Activated CD8-positive, alpha-beta memory T cell treated with anti-CD3 and anti-CD28 coated beads for 4 hours (primary cell): ENCODE results near the gene DHX34.
"Not testable (repeated sequence)": the region's sequence is repeated elsewhere in the genome, so short reads cannot be mapped to it uniquely, and the experiment has no call there.

Experiments
- DNase-seq, 2 donors: peaks; one replicate each; pipeline ENCODE4 v3.0.0-alpha.2; 2020; ENCODE audit warnings: low read depth in 2 of 2

DHX34 gene

GRCh38 chr19:47363758-47364531, 14.8 kb downstream of the DHX34 start:
- DNase-seq, result no peak

- not testable (repeated sequence) for DNase-seq
Observed at GRCh38 chr19:47365455-47365854, 16.3 kb downstream of the DHX34 start.

GRCh38 chr19:47370045-47370611, 21.0 kb downstream of the DHX34 start:
- DNase-seq, result no peak

GRCh38 chr19:47371261-47371660, 22.1 kb downstream of the DHX34 start:
- DNase-seq, result no peak

GRCh38 chr19:47372603-47373002, 23.5 kb downstream of the DHX34 start:
- DNase-seq, result no peak

GRCh38 chr19:47373246-47374240, 24.4 kb downstream of the DHX34 start:
- no peak for DNase-seq

GRCh38 chr19:47374876-47375693, 26.0 kb downstream of the DHX34 start:
- no peak for DNase-seq

- no peak for DNase-seq
Observed at GRCh38 chr19:47375694-47376588, 26.8 kb downstream of the DHX34 start.

- DNase-seq, result no peak
Observed at GRCh38 chr19:47376589-47377144, 27.6 kb downstream of the DHX34 start.

- no peak for DNase-seq
Observed at GRCh38 chr19:47377208-47377701, 28.1 kb downstream of the DHX34 start.

- DNase-seq, result no peak
Observed at GRCh38 chr19:47377801-47378200, 28.7 kb downstream of the DHX34 start.

GRCh38 chr19:47378246-47378645, 29.1 kb downstream of the DHX34 start:
- no peak for DNase-seq

- DNase-seq, result no peak
Observed at GRCh38 chr19:47379381-47379938, 30.3 kb downstream of the DHX34 start.

- DNase-seq, result no peak
Observed at GRCh38 chr19:47380559-47380958, 31.4 kb downstream of the DHX34 start.

- DNase-seq, result no peak
Observed at GRCh38 chr19:47381121-47381520, 32.0 kb downstream of the DHX34 start.

GRCh38 chr19:47381653-47382279, 32.7 kb downstream of the DHX34 start:
- no peak for DNase-seq

GRCh38 chr19:47383890-47384289, 34.8 kb downstream of the DHX34 start:
- DNase-seq, result not testable (repeated sequence)

- DNase-seq, result not testable (repeated sequence)
Observed at GRCh38 chr19:47384533-47384932, 35.4 kb downstream of the DHX34 start.

- not testable (repeated sequence) for DNase-seq
Observed at GRCh38 chr19:47386582-47386981, 37.5 kb downstream of the DHX34 start.
